Measurements from ENCODE around the gene FNDC3B. TPM values are rescaled to one million over a fixed set of nuclear protein-coding genes. Genes with fewer than 3 reads are reported as not detected.

FNDC3B gene
- total and polyA plus RNA-seq, 9 of the 15 experiments (the other 6 are each of a cell fraction or from before 2014, with no cell fraction given), result 7.0 to 35.8 (median 16.2) TPM

GRCh38 chr3:172355836-172356235 lies 316.5 kb downstream of the FNDC3B start:
- DNase-seq (ENCODE audit: extremely low read depth in 1 of 4, low spot score in 3 of 4) (no peak), ATAC-seq (peak; percentile 29; the same call in 1 of the 3 replicates), FAIRE-seq (no peak)
- H3K36me3 ChIP-seq (ENCODE audit: control insufficient read depth, insufficient read depth, low read length), result peaks cover 54% of the 10 kb centered on the region; the same call in 2 of the 3 replicates
- no peaks in the 10 kb centered on the region for H3K9me3 ChIP-seq (replicated peaks; ENCODE audit: control insufficient read depth, insufficient read depth, low read depth, low read length)
- TF ChIP-seq GTF3C2 (IDR thresholded peaks at IDR 0.05; ENCODE audit: borderline replicate concordance, extremely low read depth, insufficient read length) (no peak), ZNF347 (CRISPR knock-in tag; IDR thresholded peaks at IDR 0.05; ENCODE audit: low read depth) (no peak), FOXP1 (CRISPR knock-in tag; IDR thresholded peaks at IDR 0.05) (no peak), ZNF12 (CRISPR knock-in tag; IDR thresholded peaks at IDR 0.05) (no peak), SRSF7 (optimal IDR thresholded peaks at IDR 0.05; ENCODE audit: low read depth, low read length) (no peak), SAFB (IDR thresholded peaks at IDR 0.05; ENCODE audit: borderline replicate concordance, low read depth, low read length) (no peak), SAP30 (IDR thresholded peaks at IDR 0.05; ENCODE audit: borderline replicate concordance, insufficient read depth, low read depth, low read length, poor library complexity, severe bottlenecking) (no peak), ZNF174 (CRISPR knock-in tag; IDR thresholded peaks at IDR 0.05) (no peak), POLR2AphosphoS2 (IDR thresholded peaks at IDR 0.05; ENCODE audit: low read length) (no peak), HMGN3 (IDR thresholded peaks at IDR 0.05; ENCODE audit: borderline replicate concordance, extremely low read depth, insufficient read length, low read depth, low read length) (no peak), HDAC2 (IDR thresholded peaks at IDR 0.05) (no peak), CAMTA2 (CRISPR knock-in tag; conservative IDR thresholded peaks at IDR 0.05) (no peak), PKNOX1 (IDR thresholded peaks at IDR 0.05) (peak; percentile 40; the same call in 1 of the 2 replicates), MEIS2 (IDR thresholded peaks at IDR 0.05; ENCODE audit: partially characterized antibody) (peak; percentile 34)
- no peak overlapping the region for H2AFZ ChIP-seq (ENCODE audit: low read depth, low read length)
- 67% methylated on average over 2 of the region's 2 CpGs for WGBS (ENCODE audit: insufficient coverage, low coverage, missing lambda C conversion rate)
- POLR2A ChIA-PET, result interaction anchor here (0.6 kb wide), 1 partner anchor 959 kb away, joined by 3 read pairs; no protein-coding TSS in a partner anchor
- H3K27ac ChIP-seq (ENCODE audit: extremely low read depth, low read depth, low read length), result no peak overlapping the region
- H3K9me1 ChIP-seq (ENCODE audit: control insufficient read depth, insufficient read depth, low read length), result no peaks in the 10 kb centered on the region
- BruUV-seq (replicated peaks), result no TSS peak
- in situ Hi-C loops (cut with MboI) (no loop called here), intact Hi-C loops (cut with micrococcal nuclease) (no loop called here)
- no peak overlapping the region for H3K9ac ChIP-seq (ENCODE audit: insufficient read depth in 1 of 2, low read depth in 2 of 2, low read length in 2 of 2)
- H3K4me3 ChIP-seq, result no peak overlapping the region
- H3K27me3 ChIP-seq (ENCODE audit: control insufficient read depth in 2 of 2, insufficient read depth in 2 of 2, low read length in 2 of 2), result no peaks in the 10 kb centered on the region
- no peaks in the 10 kb centered on the region; the same call in 1 of the 2 replicates for H4K20me1 ChIP-seq (replicated peaks; ENCODE audit: control insufficient read depth, insufficient read depth, low read length)
- CTCF ChIA-PET (ENCODE audit: low intra/inter-chr PET ratio), result no interaction called here
- no peak overlapping the region for H3K4me2 ChIP-seq (ENCODE audit: insufficient read depth, low read length)
- no peaks in the 10 kb centered on the region for H3K79me2 ChIP-seq (ENCODE audit: control insufficient read depth, insufficient read depth, low read length)
- no peaks in the 10 kb centered on the region for H3K4me1 ChIP-seq (replicated peaks in 1 of 2; ENCODE audit: control insufficient read depth in 2 of 2, insufficient read depth in 2 of 2, low read length in 2 of 2)
